ENCODE results near the gene TNFRSF1A. TPM values are rescaled to one million over a fixed set of nuclear protein-coding genes. Genes with fewer than 3 reads are reported as not detected.

TNFRSF1A gene
- total RNA-seq, 1 experiment from 2014 or later, result 108 TPM

- Histone ChIP-seq H3K27me3 (ENCODE audit: control insufficient read depth, insufficient read depth, low read length) (no peaks in the 10 kb centered on the region), H3K9me3 (ENCODE audit: control insufficient read depth, insufficient read depth, low read depth, low read length) (no peaks in the 10 kb centered on the region), H3K27ac (ENCODE audit: low read length) (no peak overlapping the region), H3K4me3 (ENCODE audit: low read depth in 2 of 2, low read length in 2 of 2) (no peak overlapping the region), H3K4me1 (ENCODE audit: control insufficient read depth, insufficient read depth, low read length) (no peaks in the 10 kb centered on the region), H3K36me3 (ENCODE audit: control insufficient read depth, insufficient read depth, low read length) (no peaks in the 10 kb centered on the region)
- DNase-seq (ENCODE audit: low read depth, low spot score) (no peak), ATAC-seq (no peak)
- ChIA-PET POLR2A (no interaction called here), CTCF (no interaction called here)
- intact Hi-C loops (cut with micrococcal nuclease; ENCODE audit: unreplicated experiment), result no loop called here
- no TSS peak for BruUV-seq (replicated peaks)
- in situ Hi-C loops (cut with HindIII; ENCODE audit: low pct_unique_long_range_greater_than_20kb, low sequenced_read_pairs), result no loop called here
- TF ChIP-seq CTCF (IDR thresholded peaks at IDR 0.05), result no peak
- no peak for TF ChIP-seq POLR2AphosphoS5 (IDR thresholded peaks at IDR 0.05; ENCODE audit: low read depth, low read length)
- no peak for TF ChIP-seq REST (IDR thresholded peaks at IDR 0.05; ENCODE audit: insufficient read depth in 1 of 2, low read depth in 2 of 2, low read length in 1 of 2)
- TF ChIP-seq TCF7L2 (IDR thresholded peaks at IDR 0.05; ENCODE audit: low read depth, low read length), result no peak
- no peak for TF ChIP-seq SIN3A (IDR thresholded peaks at IDR 0.05; ENCODE audit: borderline replicate concordance, insufficient read depth, low read depth, low read length)
Measured at GRCh38 chr12:6306599-6307220, 35.2 kb downstream of the TNFRSF1A start.

GRCh38 chr12:6306151-6306550, 35.7 kb downstream of the TNFRSF1A start:
- in situ Hi-C loops (cut with HindIII; ENCODE audit: low pct_unique_long_range_greater_than_20kb, low sequenced_read_pairs) (no loop called here), intact Hi-C loops (cut with micrococcal nuclease; ENCODE audit: unreplicated experiment) (no loop called here)
- no peaks in the 10 kb centered on the region for H3K4me1 ChIP-seq (ENCODE audit: control insufficient read depth, insufficient read depth, low read length)
- TF ChIP-seq SIN3A (IDR thresholded peaks at IDR 0.05; ENCODE audit: borderline replicate concordance, insufficient read depth, low read depth, low read length), result no peak
- TF ChIP-seq POLR2AphosphoS5 (IDR thresholded peaks at IDR 0.05; ENCODE audit: low read depth, low read length), result no peak
- TF ChIP-seq REST (IDR thresholded peaks at IDR 0.05; ENCODE audit: insufficient read depth in 1 of 2, low read depth in 2 of 2, low read length in 1 of 2), result no peak
- no peak for TF ChIP-seq CTCF (IDR thresholded peaks at IDR 0.05)
- TF ChIP-seq TCF7L2 (IDR thresholded peaks at IDR 0.05; ENCODE audit: low read depth, low read length), result no peak
- CTCF ChIA-PET, result no interaction called here
- no peak for ATAC-seq
- no peak for DNase-seq (ENCODE audit: low read depth, low spot score)
- H3K4me3 ChIP-seq (ENCODE audit: low read depth in 2 of 2, low read length in 2 of 2), result no peak overlapping the region
- H3K9me3 ChIP-seq (ENCODE audit: control insufficient read depth, insufficient read depth, low read depth, low read length), result no peaks in the 10 kb centered on the region
- BruUV-seq (replicated peaks), result no TSS peak
- POLR2A ChIA-PET, result no interaction called here
- H3K36me3 ChIP-seq (ENCODE audit: control insufficient read depth, insufficient read depth, low read length), result no peaks in the 10 kb centered on the region
- H3K27ac ChIP-seq (ENCODE audit: low read length), result no peak overlapping the region
- no peaks in the 10 kb centered on the region for H3K27me3 ChIP-seq (ENCODE audit: control insufficient read depth, insufficient read depth, low read length)
